Coronary artery (tissue), 2 donors: ENCODE data around the gene MBD1.
"Not testable (repeated sequence)": the region's sequence is repeated elsewhere in the genome, so short reads cannot be mapped to it uniquely, and the experiment has no call there.

Experiments
- DNase-seq: peaks from one replicate; pipeline ENCODE4 v3.0.0-alpha.2; 2017; ENCODE audit warnings: low spot score
- H3K27ac ChIP-seq, 2 donors: fragments of 200-600 bp; sonication (generic); one replicate each; pipeline ENCODE4 v1.5.1; 2016 to 2019
- H3K4me3 ChIP-seq: fragments of 200-600 bp; sonication (generic); 2 replicates; pipeline ENCODE4 v1.5.1; 2016; ENCODE audit warnings: mild to moderate bottlenecking, moderate library complexity
- TF ChIP-seq, protein P1 (sequence below): fragments of 200-600 bp; sonication (generic); IDR thresholded peaks from one replicate; pipeline ENCODE4 v1.5.1; 2019; ENCODE audit warnings: antibody characterized with exemption

The MBD1 gene

DNA sequence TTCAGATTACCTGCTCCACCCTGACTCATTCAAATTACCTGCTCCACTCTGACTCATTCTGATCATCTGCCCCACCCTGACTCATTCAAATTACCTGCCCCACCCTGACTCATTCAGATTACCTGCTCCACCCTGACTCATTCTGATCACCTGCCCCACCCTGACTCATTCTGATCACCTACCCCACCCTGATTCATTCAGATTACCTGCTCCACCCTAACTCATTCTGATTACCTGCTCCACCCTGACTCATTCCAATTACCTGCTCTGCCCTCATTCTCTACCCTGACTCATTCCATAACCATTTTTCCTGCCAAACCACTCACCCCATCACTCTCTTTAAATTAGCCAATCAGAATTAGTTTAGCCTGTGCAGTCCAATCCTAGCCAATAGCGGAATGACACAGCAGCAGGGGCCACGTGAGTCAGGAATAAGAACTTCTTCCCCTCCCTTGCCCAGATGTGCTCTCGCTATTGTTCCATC, 41.2 kb downstream of the MBD1 start:
- TF ChIP-seq, protein P1, sequence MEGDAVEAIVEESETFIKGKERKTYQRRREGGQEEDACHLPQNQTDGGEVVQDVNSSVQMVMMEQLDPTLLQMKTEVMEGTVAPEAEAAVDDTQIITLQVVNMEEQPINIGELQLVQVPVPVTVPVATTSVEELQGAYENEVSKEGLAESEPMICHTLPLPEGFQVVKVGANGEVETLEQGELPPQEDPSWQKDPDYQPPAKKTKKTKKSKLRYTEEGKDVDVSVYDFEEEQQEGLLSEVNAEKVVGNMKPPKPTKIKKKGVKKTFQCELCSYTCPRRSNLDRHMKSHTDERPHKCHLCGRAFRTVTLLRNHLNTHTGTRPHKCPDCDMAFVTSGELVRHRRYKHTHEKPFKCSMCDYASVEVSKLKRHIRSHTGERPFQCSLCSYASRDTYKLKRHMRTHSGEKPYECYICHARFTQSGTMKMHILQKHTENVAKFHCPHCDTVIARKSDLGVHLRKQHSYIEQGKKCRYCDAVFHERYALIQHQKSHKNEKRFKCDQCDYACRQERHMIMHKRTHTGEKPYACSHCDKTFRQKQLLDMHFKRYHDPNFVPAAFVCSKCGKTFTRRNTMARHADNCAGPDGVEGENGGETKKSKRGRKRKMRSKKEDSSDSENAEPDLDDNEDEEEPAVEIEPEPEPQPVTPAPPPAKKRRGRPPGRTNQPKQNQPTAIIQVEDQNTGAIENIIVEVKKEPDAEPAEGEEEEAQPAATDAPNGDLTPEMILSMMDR = no peak
- Histone ChIP-seq H3K4me3 (no peak overlapping the region), H3K27ac (no peak overlapping the region)
- no peak for DNase-seq

DNA sequence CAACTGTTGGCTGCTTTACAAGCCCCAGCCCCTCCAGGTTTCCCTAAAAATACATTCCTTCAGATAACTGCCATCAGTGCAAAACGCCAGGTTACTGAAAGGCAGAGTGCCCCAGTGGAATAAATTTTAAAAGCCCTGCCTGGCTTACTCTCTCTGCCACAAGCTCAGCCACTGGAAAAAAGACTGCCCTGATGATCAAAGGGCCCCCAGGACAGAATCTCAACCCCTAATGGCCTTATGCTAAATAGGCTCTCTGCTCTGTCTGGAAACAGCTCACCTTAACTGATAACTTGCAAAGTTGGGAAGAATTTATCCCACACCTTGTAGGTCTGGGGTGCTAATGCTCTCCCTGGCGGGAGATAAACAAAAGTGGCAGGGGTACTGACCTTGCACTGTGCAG, 48.9 kb downstream of the MBD1 start:
- Histone ChIP-seq H3K4me3 (no peak overlapping the region), H3K27ac (no peak overlapping the region)
- TF ChIP-seq, protein P1 = no peak
- DNase-seq = no peak

DNA sequence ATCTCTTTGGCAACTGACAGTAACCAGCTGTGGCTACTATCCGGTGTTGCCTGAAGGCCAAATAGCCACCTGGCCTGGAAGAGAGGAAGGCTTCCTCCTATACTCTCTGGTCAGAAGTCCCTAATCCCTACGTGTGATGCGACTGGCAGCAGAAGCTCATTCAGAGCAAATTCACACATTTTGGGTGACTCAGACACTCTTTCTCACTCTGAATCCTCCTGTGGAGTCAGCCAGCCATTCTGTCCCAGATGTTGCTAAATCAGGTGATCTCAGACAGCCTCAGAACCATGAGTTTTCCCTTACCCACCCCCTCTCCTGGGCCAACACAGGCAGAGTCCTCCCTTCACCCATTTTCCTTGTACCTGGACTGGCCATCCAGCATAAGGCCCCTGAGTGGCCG, 49.7 kb downstream of the MBD1 start:
- Histone ChIP-seq H3K4me3 (no peak overlapping the region), H3K27ac (no peak overlapping the region)
- no peak for DNase-seq
- TF ChIP-seq, protein P1 = no peak

DNA sequence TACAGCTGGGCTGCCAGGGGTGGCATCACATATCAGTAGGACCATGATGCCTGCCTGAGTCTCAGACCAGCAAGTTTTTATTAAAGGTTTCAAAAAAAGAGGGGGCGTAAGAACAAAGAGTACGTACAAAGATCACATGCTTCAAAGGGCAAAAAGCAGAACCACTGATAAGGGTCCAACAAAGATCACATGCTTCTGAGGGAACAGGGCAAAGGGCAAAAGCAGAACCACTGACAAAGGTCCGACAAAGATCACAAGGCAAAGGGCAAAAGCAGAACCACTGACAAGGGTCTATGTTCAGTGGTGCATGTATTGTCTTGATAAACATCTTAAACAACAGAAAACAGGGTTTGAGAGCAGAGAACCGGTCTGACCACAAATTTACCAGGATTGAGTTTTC, 61.1 kb downstream of the MBD1 start:
- H3K4me3 ChIP-seq, DNase-seq, H3K27ac ChIP-seq: not testable (repeated sequence)
